Neural progenitor cell (in vitro differentiated cells): Measurements from ENCODE around the gene CACNA1E. TPM values are rescaled to one million over a fixed set of nuclear protein-coding genes. Genes with fewer than 3 reads are reported as not detected.

Experiments used
- DNase-seq: peaks from one replicate; pipeline ENCODE4 v3.0.0-alpha.2; 2016; ENCODE audit warnings: low spot score
- H2AFZ ChIP-seq: fragments of 200-600 bp; sonication (generic); replicated peaks from 2 replicates; pipeline ENCODE4 v1.6.1; 2016; ENCODE audit warnings: antibody characterized with exemption
- H3F3A ChIP-seq: fragments of 200-600 bp; sonication (generic); 2 replicates; pipeline ENCODE4 v1.6.1; 2016; ENCODE audit warnings: antibody characterized with exemption, low read depth
- H3K27ac ChIP-seq: fragments of 200-600 bp; sonication (generic); 2 replicates; pipeline ENCODE4 v1.5.1; 2016; ENCODE audit warnings: mild to moderate bottlenecking
- H3K27me3 ChIP-seq: fragments of 200-600 bp; sonication (generic); 2 replicates; pipeline ENCODE4 v1.6.1; 2016; ENCODE audit warnings: mild to moderate bottlenecking, moderate library complexity
- H3K36me3 ChIP-seq: fragments of 200-600 bp; sonication (generic); 2 replicates; pipeline ENCODE4 v1.5.1; 2016
- H3K4me1 ChIP-seq: fragments of 200-600 bp; sonication (generic); 2 replicates; pipeline ENCODE4 v1.6.1; 2016; ENCODE audit warnings: mixed run types
- H3K4me2 ChIP-seq: fragments of 200-600 bp; sonication (generic); 2 replicates; pipeline ENCODE4 v1.6.1; 2016
- H3K4me3 ChIP-seq: fragments of 200-600 bp; sonication (generic); 2 replicates; pipeline ENCODE4 v1.5.1; 2016
- H3K79me2 ChIP-seq: fragments of 200-600 bp; sonication (generic); 2 replicates; pipeline ENCODE4 v1.6.1; 2016; ENCODE audit warnings: low read depth
- H3K9ac ChIP-seq: fragments of 200-600 bp; sonication (generic); 2 replicates; pipeline ENCODE4 v1.6.1; 2016
- H3K9me3 ChIP-seq: fragments of 200-600 bp; sonication (generic); 2 replicates; pipeline ENCODE4 v1.5.1; 2016; ENCODE audit warnings: low read depth
- H4K20me1 ChIP-seq: fragments of 200-600 bp; sonication (generic); 2 replicates; pipeline ENCODE4 v1.6.1; 2016; ENCODE audit warnings: low read depth
- H3K27ac Mint-ChIP-seq: 3 replicates; pipeline ENCODE4 v1.8.0; 2021; ENCODE audit warnings: mixed read lengths
- H3K27me3 Mint-ChIP-seq: 2 replicates; pipeline ENCODE4 v1.8.0; 2022; ENCODE audit warnings: low read depth, mild to moderate bottlenecking, inconsistent platforms, moderate library complexity, mixed read lengths; ENCODE audit not compliant: insufficient read depth
- H3K36me3 Mint-ChIP-seq: 3 replicates; pipeline ENCODE4 v1.8.0; 2021; ENCODE audit warnings: mixed read lengths
- H3K4me1 Mint-ChIP-seq: 3 replicates; pipeline ENCODE4 v1.8.0; 2021; ENCODE audit warnings: mixed read lengths
- H3K4me3 Mint-ChIP-seq: 3 replicates; pipeline ENCODE4 v1.8.0; 2021; ENCODE audit warnings: mild to moderate bottlenecking, moderate library complexity, mixed read lengths
- H3K9me3 Mint-ChIP-seq: 3 replicates; pipeline ENCODE4 v1.8.0; 2020; ENCODE audit warnings: mixed read lengths
- EZH2 ChIP-seq: fragments of 200-600 bp; sonication (generic); IDR thresholded peaks from 2 replicates; pipeline ENCODE4 v1.6.1; 2017; ENCODE audit warnings: antibody characterized with exemption, mild to moderate bottlenecking, moderate library complexity
- EZH2phosphoT487 ChIP-seq: fragments of 200-600 bp; sonication (generic); IDR thresholded peaks from 2 replicates; pipeline ENCODE4 v1.6.1; 2017; ENCODE audit warnings: antibody characterized with exemption
- total RNA-seq: library from RNA; depleted of rRNA; stranded (reverse); fragments of >200 nt; gene quantifications from 2 replicates; pipeline ENCODE4 v1.2.3, GENCODE V29; 2015; ENCODE audit warnings: low replicate concordance
- TF ChIP-seq, protein P1 (sequence below): fragments of 200-600 bp; sonication (generic); IDR thresholded peaks from 2 replicates; pipeline ENCODE4 v1.5.1; 2017; ENCODE audit warnings: antibody characterized with exemption, mild to moderate bottlenecking

CACNA1E gene
- total RNA-seq, 1 donor from 2014 or later = 2.1 TPM

GRCh38 chr1:181804989-181805388, 321.7 kb downstream of the CACNA1E start:
- Mint-ChIP-seq H3K36me3 (no peaks in the 10 kb centered on the region), H3K4me1 (peaks cover 11% of the 10 kb centered on the region), H3K4me3 (no peak overlapping the region), H3K9me3 (no peaks in the 10 kb centered on the region), H3K27me3 (peaks cover 4% of the 10 kb centered on the region), H3K27ac (no peak overlapping the region)
- Histone ChIP-seq H3F3A (no peaks in the 10 kb centered on the region), H3K27me3 (no peaks in the 10 kb centered on the region), H3K9ac (no peak overlapping the region), H3K79me2 (no peaks in the 10 kb centered on the region), H4K20me1 (no peaks in the 10 kb centered on the region), H3K4me3 (no peak overlapping the region), H3K36me3 (no peaks in the 10 kb centered on the region), H3K4me1 (peaks cover 8% of the 10 kb centered on the region), H3K9me3 (no peaks in the 10 kb centered on the region), H3K4me2 (no peak overlapping the region), H3K27ac (no peak overlapping the region), H2AFZ (no peak overlapping the region)
- no peak for DNase-seq
- TF ChIP-seq, protein P1, sequence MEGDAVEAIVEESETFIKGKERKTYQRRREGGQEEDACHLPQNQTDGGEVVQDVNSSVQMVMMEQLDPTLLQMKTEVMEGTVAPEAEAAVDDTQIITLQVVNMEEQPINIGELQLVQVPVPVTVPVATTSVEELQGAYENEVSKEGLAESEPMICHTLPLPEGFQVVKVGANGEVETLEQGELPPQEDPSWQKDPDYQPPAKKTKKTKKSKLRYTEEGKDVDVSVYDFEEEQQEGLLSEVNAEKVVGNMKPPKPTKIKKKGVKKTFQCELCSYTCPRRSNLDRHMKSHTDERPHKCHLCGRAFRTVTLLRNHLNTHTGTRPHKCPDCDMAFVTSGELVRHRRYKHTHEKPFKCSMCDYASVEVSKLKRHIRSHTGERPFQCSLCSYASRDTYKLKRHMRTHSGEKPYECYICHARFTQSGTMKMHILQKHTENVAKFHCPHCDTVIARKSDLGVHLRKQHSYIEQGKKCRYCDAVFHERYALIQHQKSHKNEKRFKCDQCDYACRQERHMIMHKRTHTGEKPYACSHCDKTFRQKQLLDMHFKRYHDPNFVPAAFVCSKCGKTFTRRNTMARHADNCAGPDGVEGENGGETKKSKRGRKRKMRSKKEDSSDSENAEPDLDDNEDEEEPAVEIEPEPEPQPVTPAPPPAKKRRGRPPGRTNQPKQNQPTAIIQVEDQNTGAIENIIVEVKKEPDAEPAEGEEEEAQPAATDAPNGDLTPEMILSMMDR = no peak
- TF ChIP-seq EZH2 = no peak
- no peak for TF ChIP-seq EZH2phosphoT487

DNA sequence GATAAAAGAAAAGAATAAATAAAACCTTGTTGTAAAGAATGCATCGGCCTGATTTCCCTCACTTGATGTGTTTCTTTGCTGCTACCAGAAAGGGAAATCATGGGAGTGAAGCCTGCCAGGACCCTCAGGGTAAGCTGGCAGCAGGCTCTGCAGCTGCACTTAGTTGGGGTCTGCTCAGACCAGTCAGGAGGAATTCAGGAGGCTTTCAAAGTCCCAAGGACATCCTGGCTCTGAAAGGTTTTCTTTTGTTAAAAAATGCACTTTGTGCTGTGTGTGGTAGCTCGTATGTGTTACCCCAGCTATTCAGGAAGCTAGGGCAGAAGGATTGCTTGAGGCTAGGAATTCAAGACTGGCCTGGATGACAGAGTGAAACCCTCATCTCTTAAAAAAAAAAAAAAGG, 323.4 kb downstream of the CACNA1E start:
- Histone ChIP-seq H2AFZ (no peak overlapping the region), H3K27me3 (peaks cover 3% of the 10 kb centered on the region), H3K27ac (no peak overlapping the region), H3F3A (no peaks in the 10 kb centered on the region), H3K4me3 (no peak overlapping the region), H3K4me2 (no peak overlapping the region), H3K9me3 (no peaks in the 10 kb centered on the region), H4K20me1 (no peaks in the 10 kb centered on the region), H3K9ac (no peak overlapping the region), H3K79me2 (no peaks in the 10 kb centered on the region), H3K4me1 (peaks cover 8% of the 10 kb centered on the region), H3K36me3 (no peaks in the 10 kb centered on the region)
- H3K27ac Mint-ChIP-seq = no peak overlapping the region
- H3K4me3 Mint-ChIP-seq = no peak overlapping the region
- H3K36me3 Mint-ChIP-seq = no peaks in the 10 kb centered on the region
- peaks cover 13% of the 10 kb centered on the region for H3K4me1 Mint-ChIP-seq
- TF ChIP-seq EZH2phosphoT487 = no peak
- TF ChIP-seq EZH2 = no peak
- TF ChIP-seq, protein P1 = no peak
- no peaks in the 10 kb centered on the region for H3K9me3 Mint-ChIP-seq
- peak; percentile 27 for DNase-seq
- peaks cover 4% of the 10 kb centered on the region for H3K27me3 Mint-ChIP-seq

DNA sequence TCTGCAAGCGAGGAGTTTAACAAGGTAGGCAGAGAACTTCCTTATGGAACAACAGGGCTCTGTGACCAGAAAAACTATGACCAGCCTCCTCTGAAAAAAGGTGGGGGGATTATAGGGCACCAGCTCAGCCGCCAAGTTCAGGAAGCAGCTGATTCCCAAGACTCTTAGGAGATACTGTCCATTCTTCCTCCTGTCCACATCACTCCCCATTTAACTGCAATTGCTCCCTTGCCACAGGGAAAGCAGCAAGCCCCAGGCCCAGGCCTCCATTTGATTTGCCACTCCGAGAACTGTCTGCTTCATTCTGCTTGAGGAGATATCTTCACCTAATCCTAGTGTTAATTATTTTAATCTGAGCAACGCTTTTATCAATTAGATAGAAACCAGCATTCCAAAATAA, 323.9 kb downstream of the CACNA1E start:
- TF ChIP-seq, protein P1 = no peak
- TF ChIP-seq EZH2 (no peak), EZH2phosphoT487 (no peak)
- Histone ChIP-seq H3K4me3 (no peak overlapping the region), H3F3A (no peaks in the 10 kb centered on the region), H3K9me3 (no peaks in the 10 kb centered on the region), H3K36me3 (no peaks in the 10 kb centered on the region), H3K79me2 (no peaks in the 10 kb centered on the region), H3K4me2 (no peak overlapping the region), H3K27ac (no peak overlapping the region), H3K27me3 (peaks cover 3% of the 10 kb centered on the region), H2AFZ (no peak overlapping the region), H3K4me1 (peaks cover 8% of the 10 kb centered on the region), H4K20me1 (no peaks in the 10 kb centered on the region), H3K9ac (no peak overlapping the region)
- peaks cover 18% of the 10 kb centered on the region for H3K4me1 Mint-ChIP-seq
- H3K27me3 Mint-ChIP-seq = peaks cover 4% of the 10 kb centered on the region
- DNase-seq = no peak
- H3K27ac Mint-ChIP-seq = no peak overlapping the region
- no peak overlapping the region for H3K4me3 Mint-ChIP-seq
- H3K36me3 Mint-ChIP-seq = no peaks in the 10 kb centered on the region
- H3K9me3 Mint-ChIP-seq = no peaks in the 10 kb centered on the region
